Smooth muscle cell (in vitro differentiated cells): Measurements from ENCODE around the gene ZNF426. TPM values are rescaled to one million over a fixed set of nuclear protein-coding genes. Genes with fewer than 3 reads are reported as not detected.

ENCODE experiments used
- DNase-seq: peaks from one replicate; lab custom pipeline; 2025; ENCODE audit not compliant: unreplicated experiment; lab: John Stamatoyannopoulos, UW
- H2AFZ ChIP-seq: fragments of 200-600 bp; sonication (generic); 2 replicates; pipeline ENCODE4 v1.6.0; 2016; ENCODE audit warnings: antibody characterized with exemption, low read depth, mild to moderate bottlenecking
- H3F3A ChIP-seq: fragments of 200-600 bp; sonication (generic); 2 replicates; pipeline ENCODE4 v1.6.0; 2017; ENCODE audit warnings: antibody characterized with exemption, low read depth
- H3K27ac ChIP-seq: fragments of 200-600 bp; sonication (generic); 2 replicates; pipeline ENCODE4 v1.5.1; 2016; ENCODE audit warnings: low read depth, mild to moderate bottlenecking
- H3K27me3 ChIP-seq: fragments of 200-600 bp; sonication (generic); 2 replicates; pipeline ENCODE4 v1.6.1; 2016; ENCODE audit warnings: low read depth, mild to moderate bottlenecking
- H3K36me3 ChIP-seq: fragments of 200-600 bp; sonication (generic); 2 replicates; pipeline ENCODE4 v1.5.1; 2016; ENCODE audit warnings: low read depth
- H3K4me1 ChIP-seq: fragments of 200-600 bp; sonication (generic); 2 replicates; pipeline ENCODE4 v1.5.1; 2016; ENCODE audit warnings: low read depth
- H3K4me2 ChIP-seq: fragments of 200-600 bp; sonication (generic); 2 replicates; pipeline ENCODE4 v1.6.0; 2016; ENCODE audit warnings: mild to moderate bottlenecking
- H3K4me3 ChIP-seq: fragments of 200-600 bp; sonication (generic); 2 replicates; pipeline ENCODE4 v1.5.1; 2016; ENCODE audit warnings: mild to moderate bottlenecking
- H3K79me2 ChIP-seq: fragments of 200-600 bp; sonication (generic); 2 replicates; pipeline ENCODE4 v1.6.0; 2016; ENCODE audit warnings: low read depth, mild to moderate bottlenecking
- H3K9ac ChIP-seq: fragments of 200-600 bp; sonication (generic); 2 replicates; pipeline ENCODE4 v1.6.0; 2016; ENCODE audit warnings: low read depth
- H3K9me3 ChIP-seq: fragments of 200-600 bp; sonication (generic); replicated peaks from 2 replicates; pipeline ENCODE4 v1.5.1; 2016; ENCODE audit warnings: low read depth
- H4K20me1 ChIP-seq: fragments of 200-600 bp; sonication (generic); 2 replicates; pipeline ENCODE4 v1.6.0; 2016; ENCODE audit warnings: low read depth
- CTCF ChIP-seq: fragments of 200-600 bp; sonication (generic); IDR thresholded peaks from 2 replicates; pipeline ENCODE4 v1.5.1; 2017; ENCODE audit warnings: borderline replicate concordance, mild to moderate bottlenecking, antibody characterized with exemption; ENCODE audit not compliant: insufficient read depth, poor library complexity, severe bottlenecking
- WGBS: methylation state at CpG from one replicate; pipeline ENCODE4 v1.1.7; 2016; ENCODE audit warnings: low lambda C conversion rate; 5-methylcytosine and 5-hydroxymethylcytosine counted together
- polyA plus RNA-seq: library from polyadenylated mRNA; unstranded; fragments of >200 nt; fragmentation: Nextera tagmentation; extraction: Ambion mirVana; gene quantifications from 2 replicates; pipeline ENCODE4 v1.2.1, GENCODE V29; 2016
- total RNA-seq: library from RNA; depleted of rRNA; stranded (reverse); fragments of >200 nt; gene quantifications from 2 replicates; pipeline ENCODE4 v1.2.3, GENCODE V29; 2014

Gene ZNF426
- total and polyA plus RNA-seq, 2 experiments from 2014 or later = 8.1 to 13.2 TPM

GRCh38 chr19:9535934-9536333, 2.5 kb downstream of the ZNF426 start:
- Histone ChIP-seq H3K79me2 (peaks cover 32% of the 10 kb centered on the region), H3K27ac (no peak overlapping the region), H3K4me2 (no peak overlapping the region), H3K4me3 (no peak overlapping the region), H3K36me3 (peaks cover 59% of the 10 kb centered on the region), H3K4me1 (peaks cover 9% of the 10 kb centered on the region), H3K9me3 (peaks cover 38% of the 10 kb centered on the region), H3K27me3 (no peaks in the 10 kb centered on the region), H3F3A (no peaks in the 10 kb centered on the region), H2AFZ (no peak overlapping the region), H4K20me1 (no peaks in the 10 kb centered on the region), H3K9ac (no peak overlapping the region)
- no peak for TF ChIP-seq CTCF
- no peak for DNase-seq
- WGBS = 97% methylated on average over 4 of the region's 4 CpGs

- TF ChIP-seq CTCF = no peak
- Histone ChIP-seq H3K27ac (no peak overlapping the region), H3K36me3 (peaks cover 99% of the 10 kb centered on the region), H4K20me1 (no peaks in the 10 kb centered on the region), H3K4me1 (no peaks in the 10 kb centered on the region), H3K4me3 (peak overlapping the region; percentile 7), H3K79me2 (peaks cover 18% of the 10 kb centered on the region), H3K4me2 (no peak overlapping the region), H3K27me3 (no peaks in the 10 kb centered on the region), H3F3A (peaks cover 8% of the 10 kb centered on the region), H3K9ac (no peak overlapping the region), H2AFZ (no peak overlapping the region), H3K9me3 (peaks cover 78% of the 10 kb centered on the region)
- DNase-seq = no peak
- WGBS = 100% methylated on average over 4 of the region's 4 CpGs
Observed at GRCh38 chr19:9531933-9532332, 6.5 kb downstream of the ZNF426 start.

- Histone ChIP-seq H3K9ac (no peak overlapping the region), H3K27ac (no peak overlapping the region), H3K27me3 (no peaks in the 10 kb centered on the region), H3K36me3 (peaks cover 89% of the 10 kb centered on the region), H3K79me2 (no peaks in the 10 kb centered on the region), H4K20me1 (no peaks in the 10 kb centered on the region), H3K4me2 (no peak overlapping the region), H3K9me3 (peaks cover 90% of the 10 kb centered on the region), H3F3A (peaks cover 8% of the 10 kb centered on the region), H2AFZ (no peak overlapping the region), H3K4me3 (peak overlapping the region; percentile 25), H3K4me1 (no peaks in the 10 kb centered on the region)
- TF ChIP-seq CTCF = no peak
- no peak for DNase-seq
- WGBS = over 99% methylated on average over 5 of the region's 5 CpGs
Observed at GRCh38 chr19:9528757-9529336, 9.6 kb downstream of the ZNF426 start.

- no peak for TF ChIP-seq CTCF
- Histone ChIP-seq H3K4me1 (no peaks in the 10 kb centered on the region), H3K4me2 (no peak overlapping the region), H3K27me3 (no peaks in the 10 kb centered on the region), H3K36me3 (peaks cover 47% of the 10 kb centered on the region), H3F3A (peaks cover 3% of the 10 kb centered on the region), H4K20me1 (no peaks in the 10 kb centered on the region), H2AFZ (no peak overlapping the region), H3K4me3 (peak overlapping the region; percentile 1), H3K9ac (no peak overlapping the region), H3K9me3 (peaks cover 67% of the 10 kb centered on the region), H3K79me2 (no peaks in the 10 kb centered on the region), H3K27ac (no peak overlapping the region)
- WGBS = 97% methylated on average over 1 of the region's 1 CpG
- no peak for DNase-seq
Observed at GRCh38 chr19:9523885-9524474, 14.5 kb downstream of the ZNF426 start.
